ENCODE data around the gene EQTN.

DNA sequence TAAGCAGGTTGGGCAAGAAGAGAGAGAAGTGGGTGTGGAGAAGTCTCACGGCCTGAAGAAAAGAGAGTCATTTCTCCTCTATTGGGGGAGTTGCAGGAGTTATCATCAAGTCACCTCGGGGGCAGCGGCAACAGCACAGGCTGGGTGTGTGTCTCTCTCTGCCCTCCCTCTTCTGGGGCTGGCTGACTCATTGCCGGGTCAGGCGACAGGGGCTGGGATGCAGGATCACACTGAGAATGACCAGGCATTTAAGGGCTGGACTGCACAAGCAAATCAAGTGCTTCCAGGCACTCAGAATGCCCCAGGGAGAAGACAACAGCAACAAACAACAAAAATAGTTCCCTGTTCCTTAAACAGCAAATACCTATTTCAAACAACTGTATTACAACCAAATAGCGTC, 6.3 kb upstream of the EQTN start:
- TF ChIP-seq, protein P1, sequence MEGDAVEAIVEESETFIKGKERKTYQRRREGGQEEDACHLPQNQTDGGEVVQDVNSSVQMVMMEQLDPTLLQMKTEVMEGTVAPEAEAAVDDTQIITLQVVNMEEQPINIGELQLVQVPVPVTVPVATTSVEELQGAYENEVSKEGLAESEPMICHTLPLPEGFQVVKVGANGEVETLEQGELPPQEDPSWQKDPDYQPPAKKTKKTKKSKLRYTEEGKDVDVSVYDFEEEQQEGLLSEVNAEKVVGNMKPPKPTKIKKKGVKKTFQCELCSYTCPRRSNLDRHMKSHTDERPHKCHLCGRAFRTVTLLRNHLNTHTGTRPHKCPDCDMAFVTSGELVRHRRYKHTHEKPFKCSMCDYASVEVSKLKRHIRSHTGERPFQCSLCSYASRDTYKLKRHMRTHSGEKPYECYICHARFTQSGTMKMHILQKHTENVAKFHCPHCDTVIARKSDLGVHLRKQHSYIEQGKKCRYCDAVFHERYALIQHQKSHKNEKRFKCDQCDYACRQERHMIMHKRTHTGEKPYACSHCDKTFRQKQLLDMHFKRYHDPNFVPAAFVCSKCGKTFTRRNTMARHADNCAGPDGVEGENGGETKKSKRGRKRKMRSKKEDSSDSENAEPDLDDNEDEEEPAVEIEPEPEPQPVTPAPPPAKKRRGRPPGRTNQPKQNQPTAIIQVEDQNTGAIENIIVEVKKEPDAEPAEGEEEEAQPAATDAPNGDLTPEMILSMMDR (IDR thresholded peaks at IDR 0.05) = no peak
- TF ChIP-seq POLR2A (IDR thresholded peaks at IDR 0.05; ENCODE audit: low read depth) = no peak
- no peak for TF ChIP-seq POLR2AphosphoS5 (IDR thresholded peaks at IDR 0.05)

Measured in esophagus muscularis mucosa (tissue), 3 donors.